ENCODE measurements around the gene BTBD18.

BTBD18 gene

DNA sequence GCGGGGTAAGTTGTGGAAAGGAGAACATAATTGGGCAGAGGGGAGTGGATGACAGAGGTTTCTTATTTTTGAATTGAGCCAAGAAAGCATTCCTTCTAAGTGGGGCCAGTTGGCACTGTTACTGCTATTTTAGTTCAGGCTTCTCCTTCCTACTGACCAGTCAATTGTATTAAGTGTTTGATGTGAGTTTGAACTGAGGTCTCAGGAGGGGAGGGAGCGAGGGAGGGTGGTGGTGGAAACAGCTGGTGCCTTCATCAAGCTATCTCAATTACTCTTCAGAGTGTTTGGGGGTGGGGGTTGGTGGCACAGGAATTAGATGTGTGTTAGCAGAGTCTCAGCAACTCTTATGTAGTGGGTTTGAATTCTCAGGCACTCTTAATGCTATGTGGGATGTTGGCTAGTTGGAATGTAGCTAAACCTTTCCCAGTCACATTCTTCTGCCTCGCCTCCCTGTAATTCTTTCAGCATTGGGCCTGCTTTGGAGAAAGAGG, 24.5 kb upstream of the BTBD18 start:
- H3K9ac ChIP-seq (ENCODE audit: low read length in 5 of 5), result peak overlapping the region in 2 of 5 donors; percentile 33 to 39

GRCh38 chr11:57775491-57775890, 23.9 kb upstream of the BTBD18 start:
- Histone ChIP-seq H3K4me1 (ENCODE audit: control insufficient read depth in 5 of 5, insufficient read depth in 5 of 5, low read length in 5 of 5) (peaks cover 18 to 92% (median 68%) of the 10 kb centered on the region in 5 donors), H3K27ac (ENCODE audit: low read depth, low read length) (peak overlapping the region; percentile 74), H3K4me3 (ENCODE audit: low read depth in 1 of 5, low read length in 5 of 5) (peak overlapping the region in 4 of 5 donors; percentile 36 to 59 (median 44)), H3K27me3 (ENCODE audit: control insufficient read depth in 5 of 5, insufficient read depth in 4 of 5, low read length in 5 of 5) (no peaks in the 10 kb centered on the region), H3K36me3 (ENCODE audit: control insufficient read depth in 5 of 5, insufficient read depth in 5 of 5, low read length in 5 of 5) (no peaks in the 10 kb centered on the region), H3K9ac (ENCODE audit: low read length in 5 of 5) (peak overlapping the region in 2 of 5 donors; percentile 17 to 20), H3K9me3 (ENCODE audit: control insufficient read depth in 5 of 5, low read length in 5 of 5) (no peaks in the 10 kb centered on the region)

More for the DNA sequence above, 24.5 kb upstream of the BTBD18 start:
- Histone ChIP-seq H3K27me3 (ENCODE audit: control insufficient read depth in 5 of 5, insufficient read depth in 4 of 5, low read length in 5 of 5) (no peaks in the 10 kb centered on the region), H3K4me3 (ENCODE audit: low read depth in 1 of 5, low read length in 5 of 5) (peak overlapping the region in 4 of 5 donors; percentile 36 to 59 (median 44)), H3K4me1 (ENCODE audit: control insufficient read depth in 5 of 5, insufficient read depth in 5 of 5, low read length in 5 of 5) (peaks cover 18 to 91% (median 71%) of the 10 kb centered on the region in 5 donors), H3K27ac (ENCODE audit: low read depth, low read length) (peak overlapping the region; percentile 74), H3K36me3 (ENCODE audit: control insufficient read depth in 5 of 5, insufficient read depth in 5 of 5, low read length in 5 of 5) (no peaks in the 10 kb centered on the region), H3K9me3 (ENCODE audit: control insufficient read depth in 5 of 5, low read length in 5 of 5) (no peaks in the 10 kb centered on the region)

DNA sequence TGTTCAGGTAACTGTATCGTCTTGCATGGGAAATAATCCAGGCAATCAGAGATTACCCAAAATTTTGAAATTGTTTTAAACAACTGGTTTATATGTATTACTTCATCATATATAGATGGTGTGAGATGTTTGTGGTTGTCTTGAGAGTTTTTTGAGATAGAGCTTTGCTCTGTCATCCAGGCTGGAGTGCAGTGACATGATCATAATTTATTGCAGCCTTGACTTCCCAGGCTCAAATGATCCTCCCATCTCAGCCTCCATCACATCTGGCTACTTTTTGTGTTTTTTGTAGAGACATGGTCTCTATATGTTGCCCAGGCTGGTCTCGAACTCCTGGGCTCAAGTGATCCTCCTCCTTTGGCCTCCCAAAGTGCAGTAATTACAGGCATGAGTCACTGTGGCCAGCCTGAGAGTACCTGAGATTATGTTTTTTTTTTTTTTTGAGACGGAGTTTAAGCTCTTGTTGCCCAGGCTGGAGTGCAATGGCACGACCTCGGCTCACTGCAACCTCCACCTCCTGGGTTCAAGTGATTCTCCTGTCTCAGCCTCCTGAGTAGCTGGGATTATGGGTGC, 21.5 kb upstream of the BTBD18 start:
- no peak overlapping the region for H3K9ac ChIP-seq (ENCODE audit: low read length in 5 of 5)
- peak overlapping the region; percentile 44 for H3K27ac ChIP-seq (ENCODE audit: low read depth, low read length)
- no peaks in the 10 kb centered on the region for H3K9me3 ChIP-seq (ENCODE audit: control insufficient read depth in 5 of 5, low read length in 5 of 5)
- H3K4me3 ChIP-seq (ENCODE audit: low read depth in 1 of 5, low read length in 5 of 5), result no peak overlapping the region
- H3K27me3 ChIP-seq (ENCODE audit: control insufficient read depth in 5 of 5, insufficient read depth in 4 of 5, low read length in 5 of 5), result no peaks in the 10 kb centered on the region
- H3K4me1 ChIP-seq (ENCODE audit: control insufficient read depth in 5 of 5, insufficient read depth in 5 of 5, low read length in 5 of 5), result peaks cover 10 to 83% (median 50%) of the 10 kb centered on the region in 5 donors
- H3K36me3 ChIP-seq (ENCODE audit: control insufficient read depth in 5 of 5, insufficient read depth in 5 of 5, low read length in 5 of 5), result no peaks in the 10 kb centered on the region

DNA sequence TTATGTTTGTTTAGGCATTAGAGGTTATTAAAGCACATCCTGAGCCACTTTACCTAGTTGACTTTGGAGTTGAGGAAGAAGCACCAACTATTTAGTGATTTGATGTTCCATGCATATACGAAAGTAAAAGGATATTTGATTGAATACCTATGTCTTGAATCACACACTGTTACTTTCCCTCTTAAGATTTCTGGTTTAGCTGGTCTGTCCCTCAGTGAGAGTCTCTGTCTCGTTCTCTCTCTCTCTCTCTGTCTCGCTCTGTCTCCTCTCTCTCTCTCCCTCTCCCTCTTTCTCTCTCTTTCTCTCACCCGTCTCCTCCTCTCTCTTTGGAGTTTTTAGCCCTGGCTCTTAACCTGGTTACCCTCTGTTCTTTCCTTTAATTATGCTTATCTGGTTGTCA, 20.9 kb upstream of the BTBD18 start:
- Histone ChIP-seq H3K9me3 (ENCODE audit: control insufficient read depth in 5 of 5, low read length in 5 of 5) (no peaks in the 10 kb centered on the region), H3K36me3 (ENCODE audit: control insufficient read depth in 5 of 5, insufficient read depth in 5 of 5, low read length in 5 of 5) (no peaks in the 10 kb centered on the region), H3K4me3 (ENCODE audit: low read depth in 1 of 5, low read length in 5 of 5) (no peak overlapping the region), H3K9ac (ENCODE audit: low read length in 5 of 5) (no peak overlapping the region), H3K27ac (ENCODE audit: low read depth, low read length) (peak overlapping the region; percentile 44), H3K4me1 (ENCODE audit: control insufficient read depth in 5 of 5, insufficient read depth in 5 of 5, low read length in 5 of 5) (peaks cover 8 to 81% (median 44%) of the 10 kb centered on the region in 5 donors), H3K27me3 (ENCODE audit: control insufficient read depth in 5 of 5, insufficient read depth in 4 of 5, low read length in 5 of 5) (no peaks in the 10 kb centered on the region)

DNA sequence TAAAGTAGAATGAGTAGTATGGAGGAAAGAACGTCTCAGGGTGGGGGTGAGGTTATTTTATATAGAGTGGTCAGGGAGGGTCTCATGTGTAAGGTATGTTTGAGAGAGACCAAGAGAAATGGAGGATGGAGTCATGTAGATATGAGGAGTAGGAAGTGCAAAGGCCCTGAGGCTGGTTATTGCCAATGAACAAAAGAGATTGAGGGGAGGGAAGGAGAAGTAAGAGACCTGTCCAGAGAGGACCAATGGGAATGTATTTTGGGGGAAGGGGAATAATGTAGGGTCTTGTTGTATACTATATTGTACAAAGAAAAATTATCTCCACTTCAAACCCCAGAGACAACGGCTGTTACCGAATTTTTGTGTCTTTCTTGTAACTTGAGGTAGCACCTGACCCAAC, 19.7 kb upstream of the BTBD18 start:
- H3K9me3 ChIP-seq (ENCODE audit: control insufficient read depth in 5 of 5, low read length in 5 of 5), result no peaks in the 10 kb centered on the region
- no peaks in the 10 kb centered on the region for H3K36me3 ChIP-seq (ENCODE audit: control insufficient read depth in 5 of 5, insufficient read depth in 5 of 5, low read length in 5 of 5)
- H3K4me3 ChIP-seq (ENCODE audit: low read depth in 1 of 5, low read length in 5 of 5), result no peak overlapping the region
- H3K27ac ChIP-seq (ENCODE audit: low read depth, low read length), result peak overlapping the region; percentile 32
- no peaks in the 10 kb centered on the region for H3K27me3 ChIP-seq (ENCODE audit: control insufficient read depth in 5 of 5, insufficient read depth in 4 of 5, low read length in 5 of 5)
- H3K4me1 ChIP-seq (ENCODE audit: control insufficient read depth in 5 of 5, insufficient read depth in 5 of 5, low read length in 5 of 5), result peaks cover 9 to 79% (median 38%) of the 10 kb centered on the region in 5 donors
- no peak overlapping the region for H3K9ac ChIP-seq (ENCODE audit: low read length in 5 of 5)

- peak overlapping the region; percentile 32 for H3K27ac ChIP-seq (ENCODE audit: low read depth, low read length)
Observed at GRCh38 chr11:57770793-57771192, 19.2 kb upstream of the BTBD18 start.

DNA sequence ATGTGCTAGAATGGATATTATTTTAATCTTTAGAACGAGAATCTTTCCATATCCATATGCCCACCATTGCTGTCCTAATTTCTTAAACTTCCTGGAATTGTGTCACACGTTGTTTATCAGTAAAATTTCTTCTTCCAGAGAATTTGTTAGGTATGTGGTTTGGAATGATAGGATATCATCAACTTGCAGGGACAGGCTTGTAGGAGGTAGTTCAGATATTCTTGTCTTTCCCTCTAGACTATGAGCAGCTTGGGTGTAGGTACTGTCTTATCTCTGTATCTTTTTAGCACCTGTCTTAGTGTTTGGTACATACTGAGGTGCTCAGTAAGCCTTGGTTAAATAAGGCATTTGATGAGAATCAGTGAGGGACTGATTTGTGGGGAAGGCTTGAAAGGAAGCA, 13.4 kb upstream of the BTBD18 start:
- Histone ChIP-seq H3K4me3 (ENCODE audit: low read depth in 1 of 5, low read length in 5 of 5) (peak overlapping the region; percentile 53 to 94 (median 90)), H3K36me3 (ENCODE audit: control insufficient read depth in 5 of 5, insufficient read depth in 5 of 5, low read length in 5 of 5) (no peaks in the 10 kb centered on the region), H3K27ac (ENCODE audit: low read depth, low read length) (peak overlapping the region; percentile 96), H3K9me3 (ENCODE audit: control insufficient read depth in 5 of 5, low read length in 5 of 5) (no peaks in the 10 kb centered on the region), H3K27me3 (ENCODE audit: control insufficient read depth in 5 of 5, insufficient read depth in 4 of 5, low read length in 5 of 5) (no peaks in the 10 kb centered on the region), H3K4me1 (ENCODE audit: control insufficient read depth in 5 of 5, insufficient read depth in 5 of 5, low read length in 5 of 5) (peaks cover 5 to 58% (median 42%) of the 10 kb centered on the region in 5 donors), H3K9ac (ENCODE audit: low read length in 5 of 5) (peak overlapping the region in 3 of 5 donors; percentile 85 to 98 (median 88))

More at GRCh38 chr11:57770793-57771192, 19.2 kb upstream of the BTBD18 start:
- no peaks in the 10 kb centered on the region for H3K9me3 ChIP-seq (ENCODE audit: control insufficient read depth in 5 of 5, low read length in 5 of 5)
- H3K9ac ChIP-seq (ENCODE audit: low read length in 5 of 5), result no peak overlapping the region
- no peaks in the 10 kb centered on the region for H3K36me3 ChIP-seq (ENCODE audit: control insufficient read depth in 5 of 5, insufficient read depth in 5 of 5, low read length in 5 of 5)
- H3K4me3 ChIP-seq (ENCODE audit: low read depth in 1 of 5, low read length in 5 of 5), result peak overlapping the region in 1 of 5 donors; percentile 11
- no peaks in the 10 kb centered on the region for H3K27me3 ChIP-seq (ENCODE audit: control insufficient read depth in 5 of 5, insufficient read depth in 4 of 5, low read length in 5 of 5)
- H3K4me1 ChIP-seq (ENCODE audit: control insufficient read depth in 5 of 5, insufficient read depth in 5 of 5, low read length in 5 of 5), result peaks cover 10 to 77% (median 36%) of the 10 kb centered on the region in 5 donors

DNA sequence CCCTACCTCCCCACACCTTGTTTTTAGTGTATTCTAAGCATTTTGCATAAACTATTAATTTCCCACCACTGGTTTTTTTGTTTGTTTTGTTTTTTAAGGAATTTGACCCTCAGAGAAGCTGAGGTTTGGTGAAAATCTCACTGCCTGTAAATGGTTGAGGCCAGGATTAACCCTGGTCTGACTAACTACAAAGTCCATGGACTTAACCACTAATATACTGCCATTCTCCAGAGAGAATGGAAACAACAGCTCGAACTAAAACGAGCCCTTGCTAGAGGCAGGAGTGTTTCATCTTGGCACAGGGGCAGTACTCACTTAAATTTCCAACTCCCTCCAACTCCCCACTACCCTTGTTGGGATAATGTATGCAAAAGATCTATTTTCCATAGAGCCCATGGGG, 12.9 kb upstream of the BTBD18 start:
- H3K4me3 ChIP-seq (ENCODE audit: low read depth in 1 of 5, low read length in 5 of 5), result peak overlapping the region; percentile 53 to 94 (median 90)
- no peaks in the 10 kb centered on the region for H3K27me3 ChIP-seq (ENCODE audit: control insufficient read depth in 5 of 5, insufficient read depth in 4 of 5, low read length in 5 of 5)
- no peaks in the 10 kb centered on the region for H3K36me3 ChIP-seq (ENCODE audit: control insufficient read depth in 5 of 5, insufficient read depth in 5 of 5, low read length in 5 of 5)
- peaks cover 5 to 54% (median 40%) of the 10 kb centered on the region in 5 donors for H3K4me1 ChIP-seq (ENCODE audit: control insufficient read depth in 5 of 5, insufficient read depth in 5 of 5, low read length in 5 of 5)
- no peaks in the 10 kb centered on the region for H3K9me3 ChIP-seq (ENCODE audit: control insufficient read depth in 5 of 5, low read length in 5 of 5)
- H3K9ac ChIP-seq (ENCODE audit: low read length in 5 of 5), result peak overlapping the region in 4 of 5 donors; percentile 85 to 98 (median 90)
- H3K27ac ChIP-seq (ENCODE audit: low read depth, low read length), result peak overlapping the region; percentile 96

GRCh38 chr11:57764021-57764420, 12.4 kb upstream of the BTBD18 start:
- H3K4me3 ChIP-seq (ENCODE audit: low read depth in 1 of 5, low read length in 5 of 5), result peak overlapping the region; percentile 53 to 94 (median 90)
- H3K9me3 ChIP-seq (ENCODE audit: control insufficient read depth in 5 of 5, low read length in 5 of 5), result no peaks in the 10 kb centered on the region
- no peaks in the 10 kb centered on the region for H3K27me3 ChIP-seq (ENCODE audit: control insufficient read depth in 5 of 5, insufficient read depth in 4 of 5, low read length in 5 of 5)
- H3K36me3 ChIP-seq (ENCODE audit: control insufficient read depth in 5 of 5, insufficient read depth in 5 of 5, low read length in 5 of 5), result no peaks in the 10 kb centered on the region
- H3K4me1 ChIP-seq (ENCODE audit: control insufficient read depth in 5 of 5, insufficient read depth in 5 of 5, low read length in 5 of 5), result peaks cover 5 to 49% (median 37%) of the 10 kb centered on the region in 5 donors
- peak overlapping the region; percentile 6 to 98 (median 88) for H3K9ac ChIP-seq (ENCODE audit: low read length in 5 of 5)
- peak overlapping the region; percentile 96 for H3K27ac ChIP-seq (ENCODE audit: low read depth, low read length)

DNA sequence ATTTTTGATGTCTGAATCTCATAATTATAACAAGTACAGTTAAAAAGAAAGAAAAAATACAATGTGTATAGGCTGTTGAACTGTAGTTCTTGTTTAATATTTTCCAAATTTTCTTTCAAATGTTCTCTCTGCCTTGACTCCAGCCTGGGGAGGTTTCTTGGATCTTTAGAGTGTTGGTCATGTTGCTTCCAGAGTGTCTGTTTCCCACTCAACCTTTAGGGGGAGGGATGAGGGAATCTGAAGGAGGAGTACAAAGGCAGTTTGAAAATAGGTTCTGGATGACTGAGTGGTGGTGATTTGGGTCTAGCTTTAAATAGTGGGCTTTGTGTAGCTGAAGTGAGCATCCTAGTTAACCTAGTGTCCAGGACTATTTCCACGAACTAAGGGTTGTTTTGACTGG, 11.9 kb upstream of the BTBD18 start:
- Histone ChIP-seq H3K9me3 (ENCODE audit: control insufficient read depth in 5 of 5, low read length in 5 of 5) (no peaks in the 10 kb centered on the region), H3K9ac (ENCODE audit: low read length in 5 of 5) (peak overlapping the region; percentile 6 to 98 (median 88)), H3K4me1 (ENCODE audit: control insufficient read depth in 5 of 5, insufficient read depth in 5 of 5, low read length in 5 of 5) (peaks cover 5 to 47% (median 37%) of the 10 kb centered on the region in 5 donors), H3K27ac (ENCODE audit: low read depth, low read length) (peak overlapping the region; percentile 96), H3K36me3 (ENCODE audit: control insufficient read depth in 5 of 5, insufficient read depth in 5 of 5, low read length in 5 of 5) (no peaks in the 10 kb centered on the region), H3K4me3 (ENCODE audit: low read depth in 1 of 5, low read length in 5 of 5) (peak overlapping the region; percentile 53 to 94 (median 90)), H3K27me3 (ENCODE audit: control insufficient read depth in 5 of 5, insufficient read depth in 4 of 5, low read length in 5 of 5) (no peaks in the 10 kb centered on the region)

Measured in subcutaneous abdominal adipose tissue (tissue), 5 donors.